ENCODE results near the gene RPIA.

- TF ChIP-seq FOXA1 (IDR thresholded peaks at IDR 0.05) (no peak), CTCF (IDR thresholded peaks at IDR 0.05; ENCODE audit: low read depth, low read length, missing input control) (no peak), TAF1 (conservative IDR thresholded peaks at IDR 0.05) (no peak), YY1 (IDR thresholded peaks at IDR 0.05) (no peak), EGR1 (IDR thresholded peaks at IDR 0.05; ENCODE audit: low read depth in 2 of 2) (no peak), REST (IDR thresholded peaks at IDR 0.05) (no peak), GABPA (IDR thresholded peaks at IDR 0.05 in 1 of 2, conservative IDR thresholded peaks at IDR 0.05 in 1 of 2) (no peak), MAX (IDR thresholded peaks at IDR 0.05) (no peak)
These were observed 15.5 kb downstream of the RPIA start for GRCh38 chr2:88707003-88707402.

All from liver (tissue), 3 donors.